ENCODE results near the gene SRSF6.

DNA sequence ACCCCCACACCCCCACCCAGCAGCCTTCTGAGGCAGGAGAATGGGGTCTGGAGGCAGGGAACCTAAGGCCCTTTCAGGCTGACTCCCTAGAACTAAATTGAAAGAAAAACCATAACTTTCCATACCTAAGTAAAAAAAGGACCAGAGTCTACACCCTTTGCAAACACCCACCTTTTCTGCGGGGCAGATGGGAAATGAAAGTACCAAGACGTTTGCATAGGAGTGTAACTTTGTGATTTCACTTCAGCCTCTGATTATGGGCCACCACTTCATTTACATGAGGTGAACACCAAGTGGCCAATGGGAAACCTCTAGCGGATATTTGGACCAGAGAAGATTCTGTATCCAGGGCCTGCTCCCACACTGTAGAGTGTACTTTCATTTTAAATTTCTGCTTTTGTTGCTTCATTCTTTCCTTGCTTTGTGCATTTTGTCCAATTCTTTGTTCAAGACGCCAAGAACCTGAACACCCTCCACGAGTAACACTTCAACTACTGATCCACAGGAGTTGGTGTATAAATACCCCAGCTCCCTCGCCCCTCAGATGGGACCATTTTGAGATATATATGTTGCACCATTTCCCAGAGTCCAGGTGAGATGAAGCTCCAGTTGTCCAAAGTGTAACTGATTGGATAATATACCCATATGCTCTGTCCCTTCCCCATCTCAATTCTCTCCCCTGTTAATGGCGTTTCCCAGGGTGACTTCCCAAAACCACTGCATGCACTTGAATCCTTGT lies 18.9 kb upstream of the SRSF6 start:
- TF ChIP-seq, protein P1, sequence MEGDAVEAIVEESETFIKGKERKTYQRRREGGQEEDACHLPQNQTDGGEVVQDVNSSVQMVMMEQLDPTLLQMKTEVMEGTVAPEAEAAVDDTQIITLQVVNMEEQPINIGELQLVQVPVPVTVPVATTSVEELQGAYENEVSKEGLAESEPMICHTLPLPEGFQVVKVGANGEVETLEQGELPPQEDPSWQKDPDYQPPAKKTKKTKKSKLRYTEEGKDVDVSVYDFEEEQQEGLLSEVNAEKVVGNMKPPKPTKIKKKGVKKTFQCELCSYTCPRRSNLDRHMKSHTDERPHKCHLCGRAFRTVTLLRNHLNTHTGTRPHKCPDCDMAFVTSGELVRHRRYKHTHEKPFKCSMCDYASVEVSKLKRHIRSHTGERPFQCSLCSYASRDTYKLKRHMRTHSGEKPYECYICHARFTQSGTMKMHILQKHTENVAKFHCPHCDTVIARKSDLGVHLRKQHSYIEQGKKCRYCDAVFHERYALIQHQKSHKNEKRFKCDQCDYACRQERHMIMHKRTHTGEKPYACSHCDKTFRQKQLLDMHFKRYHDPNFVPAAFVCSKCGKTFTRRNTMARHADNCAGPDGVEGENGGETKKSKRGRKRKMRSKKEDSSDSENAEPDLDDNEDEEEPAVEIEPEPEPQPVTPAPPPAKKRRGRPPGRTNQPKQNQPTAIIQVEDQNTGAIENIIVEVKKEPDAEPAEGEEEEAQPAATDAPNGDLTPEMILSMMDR (conservative IDR thresholded peaks at IDR 0.05; ENCODE audit: low read depth, low read length), result no peak
- TF ChIP-seq EZH2 (IDR thresholded peaks at IDR 0.05; ENCODE audit: low read length, unreplicated experiment) (no peak), EZH2phosphoT487 (IDR thresholded peaks at IDR 0.05; ENCODE audit: borderline replicate concordance, low read length) (no peak)
